Measurements from ENCODE around the gene BNC2. TPM values are rescaled to one million over a fixed set of nuclear protein-coding genes. Genes with fewer than 3 reads are reported as not detected.

The BNC2 gene
- total RNA-seq, 1 experiment from 2014 or later = 5.7 TPM

GRCh38 chr9:16385590-16385989 lies 484.9 kb downstream of the BNC2 start:
- BruUV-seq (replicated peaks) = no TSS peak
- intact Hi-C loops (cut with micrococcal nuclease; ENCODE audit: unreplicated experiment) = no loop called here
- no peak overlapping the region for H3K4me3 ChIP-seq (ENCODE audit: low read depth in 2 of 2, low read length in 2 of 2)
- H3K27me3 ChIP-seq (ENCODE audit: control insufficient read depth, insufficient read depth, low read length) = no peaks in the 10 kb centered on the region
- H3K27ac ChIP-seq (ENCODE audit: low read length) = no peak overlapping the region
- DNase-seq (ENCODE audit: low read depth, low spot score) (no peak), ATAC-seq (no peak)
- POLR2A ChIA-PET = no interaction called here
- no peaks in the 10 kb centered on the region for H3K4me1 ChIP-seq (ENCODE audit: control insufficient read depth, insufficient read depth, low read length)
- TF ChIP-seq SIN3A (IDR thresholded peaks at IDR 0.05; ENCODE audit: borderline replicate concordance, insufficient read depth, low read depth, low read length) (no peak), CTCF (IDR thresholded peaks at IDR 0.05) (no peak), REST (IDR thresholded peaks at IDR 0.05; ENCODE audit: insufficient read depth in 1 of 2, low read depth in 2 of 2, low read length in 1 of 2) (no peak), TCF7L2 (IDR thresholded peaks at IDR 0.05; ENCODE audit: low read depth, low read length) (no peak), POLR2AphosphoS5 (IDR thresholded peaks at IDR 0.05; ENCODE audit: low read depth, low read length) (no peak)
- in situ Hi-C loops (cut with HindIII; ENCODE audit: low pct_unique_long_range_greater_than_20kb, low sequenced_read_pairs) = no loop called here
- CTCF ChIA-PET = no interaction called here
- H3K9me3 ChIP-seq (ENCODE audit: control insufficient read depth, insufficient read depth, low read depth, low read length) = no peaks in the 10 kb centered on the region
- no peaks in the 10 kb centered on the region for H3K36me3 ChIP-seq (ENCODE audit: control insufficient read depth, insufficient read depth, low read length)

- POLR2A ChIA-PET = no interaction called here
- ATAC-seq (no peak), DNase-seq (ENCODE audit: low read depth, low spot score) (no peak)
- Histone ChIP-seq H3K36me3 (ENCODE audit: control insufficient read depth, insufficient read depth, low read length) (no peaks in the 10 kb centered on the region), H3K27ac (ENCODE audit: low read length) (no peak overlapping the region), H3K4me1 (ENCODE audit: control insufficient read depth, insufficient read depth, low read length) (no peaks in the 10 kb centered on the region), H3K27me3 (ENCODE audit: control insufficient read depth, insufficient read depth, low read length) (no peaks in the 10 kb centered on the region), H3K9me3 (ENCODE audit: control insufficient read depth, insufficient read depth, low read depth, low read length) (no peaks in the 10 kb centered on the region), H3K4me3 (ENCODE audit: low read depth in 2 of 2, low read length in 2 of 2) (no peak overlapping the region)
- TF ChIP-seq POLR2AphosphoS5 (IDR thresholded peaks at IDR 0.05; ENCODE audit: low read depth, low read length) = no peak
- TF ChIP-seq REST (IDR thresholded peaks at IDR 0.05; ENCODE audit: insufficient read depth in 1 of 2, low read depth in 2 of 2, low read length in 1 of 2) = no peak
- TF ChIP-seq TCF7L2 (IDR thresholded peaks at IDR 0.05; ENCODE audit: low read depth, low read length) = no peak
- TF ChIP-seq CTCF (IDR thresholded peaks at IDR 0.05) = no peak
- no TSS peak for BruUV-seq (replicated peaks)
- in situ Hi-C loops (cut with HindIII; ENCODE audit: low pct_unique_long_range_greater_than_20kb, low sequenced_read_pairs) = no loop called here
- intact Hi-C loops (cut with micrococcal nuclease; ENCODE audit: unreplicated experiment) = no loop called here
- CTCF ChIA-PET = no interaction called here
Measured at GRCh38 chr9:16384993-16385392, 485.5 kb downstream of the BNC2 start.

Measured in Panc1 (cell line).